ENCODE measurements around the gene QPRT.
"Not testable (repeated sequence)": the region's sequence is repeated elsewhere in the genome, so short reads cannot be mapped to it uniquely, and the experiment has no call there.

The QPRT gene

DNA sequence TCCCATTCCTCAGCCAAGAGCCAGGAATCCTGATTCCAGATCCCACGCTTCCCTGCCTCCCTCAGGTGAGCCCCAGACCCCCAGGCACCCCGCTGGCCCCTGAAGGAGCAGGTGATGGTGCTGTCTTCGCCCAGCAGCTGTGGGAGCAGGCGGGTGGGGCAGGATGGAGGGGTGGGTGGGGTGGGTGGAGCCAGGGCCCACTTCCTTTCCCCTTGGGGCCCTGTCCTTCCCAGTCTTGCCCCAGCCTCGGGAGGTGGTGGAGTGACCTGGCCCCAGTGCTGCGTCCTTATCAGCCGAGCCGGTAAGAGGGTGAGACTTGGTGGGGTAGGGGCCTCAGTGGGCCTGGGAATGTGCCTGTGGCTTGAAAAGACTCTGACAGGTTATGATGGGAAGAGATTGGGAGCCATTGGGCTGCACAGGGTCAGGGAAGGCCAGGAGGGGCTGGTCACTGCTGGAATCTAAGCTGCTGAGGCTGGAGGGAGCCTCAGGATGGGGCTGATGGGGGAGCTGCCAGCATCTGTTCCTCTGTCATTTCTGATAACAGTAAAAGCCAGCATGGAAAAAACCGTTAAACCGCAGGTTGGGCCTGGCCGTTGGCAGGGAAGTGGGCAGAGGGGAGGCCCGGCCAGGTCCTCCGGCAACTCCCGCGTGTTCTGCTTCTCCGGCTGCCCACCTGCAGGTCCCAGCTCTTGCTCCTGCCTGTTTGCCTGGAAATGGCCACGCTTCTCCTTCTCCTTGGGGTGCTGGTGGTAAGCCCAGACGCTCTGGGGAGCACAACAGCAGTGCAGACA, 15.8 kb upstream of the QPRT start, which contains the start of gene SPN:
TSS of gene SPN (plus strand) at position 232 of the 791 bp plus-strand sequence. CDS start at position 714, 482 bp downstream.
- no peak for DNase-seq (ENCODE audit: low read depth, low spot score)
- TF ChIP-seq, protein P1, sequence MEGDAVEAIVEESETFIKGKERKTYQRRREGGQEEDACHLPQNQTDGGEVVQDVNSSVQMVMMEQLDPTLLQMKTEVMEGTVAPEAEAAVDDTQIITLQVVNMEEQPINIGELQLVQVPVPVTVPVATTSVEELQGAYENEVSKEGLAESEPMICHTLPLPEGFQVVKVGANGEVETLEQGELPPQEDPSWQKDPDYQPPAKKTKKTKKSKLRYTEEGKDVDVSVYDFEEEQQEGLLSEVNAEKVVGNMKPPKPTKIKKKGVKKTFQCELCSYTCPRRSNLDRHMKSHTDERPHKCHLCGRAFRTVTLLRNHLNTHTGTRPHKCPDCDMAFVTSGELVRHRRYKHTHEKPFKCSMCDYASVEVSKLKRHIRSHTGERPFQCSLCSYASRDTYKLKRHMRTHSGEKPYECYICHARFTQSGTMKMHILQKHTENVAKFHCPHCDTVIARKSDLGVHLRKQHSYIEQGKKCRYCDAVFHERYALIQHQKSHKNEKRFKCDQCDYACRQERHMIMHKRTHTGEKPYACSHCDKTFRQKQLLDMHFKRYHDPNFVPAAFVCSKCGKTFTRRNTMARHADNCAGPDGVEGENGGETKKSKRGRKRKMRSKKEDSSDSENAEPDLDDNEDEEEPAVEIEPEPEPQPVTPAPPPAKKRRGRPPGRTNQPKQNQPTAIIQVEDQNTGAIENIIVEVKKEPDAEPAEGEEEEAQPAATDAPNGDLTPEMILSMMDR (IDR thresholded peaks at IDR 0.05; ENCODE audit: low read depth, low read length), result no peak
- in situ Hi-C loops (cut with HindIII; ENCODE audit: low sequenced_read_pairs), result no loop called here
- H3K4me3 ChIP-seq (ENCODE audit: low read depth, low read length), result no peak within 1 kb of the TSS

GRCh38 chr16:29663807-29664090, 15.2 kb upstream of the QPRT start:
- DNase-seq (ENCODE audit: low read depth, low spot score), result no peak
- H3K4me3 ChIP-seq (ENCODE audit: low read depth, low read length), result no peak overlapping the region

DNA sequence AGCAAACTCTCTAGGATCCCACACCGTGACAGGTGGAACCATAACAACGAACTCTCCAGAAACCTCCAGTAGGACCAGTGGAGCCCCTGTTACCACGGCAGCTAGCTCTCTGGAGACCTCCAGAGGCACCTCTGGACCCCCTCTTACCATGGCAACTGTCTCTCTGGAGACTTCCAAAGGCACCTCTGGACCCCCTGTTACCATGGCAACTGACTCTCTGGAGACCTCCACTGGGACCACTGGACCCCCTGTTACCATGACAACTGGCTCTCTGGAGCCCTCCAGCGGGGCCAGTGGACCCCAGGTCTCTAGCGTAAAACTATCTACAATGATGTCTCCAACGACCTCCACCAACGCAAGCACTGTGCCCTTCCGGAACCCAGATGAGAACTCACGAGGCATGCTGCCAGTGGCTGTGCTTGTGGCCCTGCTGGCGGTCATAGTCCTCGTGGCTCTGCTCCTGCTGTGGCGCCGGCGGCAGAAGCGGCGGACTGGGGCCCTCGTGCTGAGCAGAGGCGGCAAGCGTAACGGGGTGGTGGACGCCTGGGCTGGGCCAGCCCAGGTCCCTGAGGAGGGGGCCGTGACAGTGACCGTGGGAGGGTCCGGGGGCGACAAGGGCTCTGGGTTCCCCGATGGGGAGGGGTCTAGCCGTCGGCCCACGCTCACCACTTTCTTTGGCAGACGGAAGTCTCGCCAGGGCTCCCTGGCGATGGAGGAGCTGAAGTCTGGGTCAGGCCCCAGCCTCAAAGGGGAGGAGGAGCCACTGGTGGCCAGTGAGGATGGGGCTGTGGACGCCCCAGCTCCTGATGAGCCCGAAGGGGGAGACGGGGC, 14.7 kb upstream of the QPRT start:
- TF ChIP-seq, protein P1 (IDR thresholded peaks at IDR 0.05; ENCODE audit: low read depth, low read length), result no peak
- no peak for DNase-seq (ENCODE audit: low read depth, low spot score)
- no peak overlapping the region for H3K4me3 ChIP-seq (ENCODE audit: low read depth, low read length)
- in situ Hi-C loops (cut with HindIII; ENCODE audit: low sequenced_read_pairs), result no loop called here

More at GRCh38 chr16:29663807-29664090, 15.2 kb upstream of the QPRT start:
- TF ChIP-seq, protein P1 (IDR thresholded peaks at IDR 0.05; ENCODE audit: low read depth, low read length), result no peak
- in situ Hi-C loops (cut with HindIII; ENCODE audit: low sequenced_read_pairs), result no loop called here

GRCh38 chr16:29665294-29666077, 13.5 kb upstream of the QPRT start:
- TF ChIP-seq, protein P1 (IDR thresholded peaks at IDR 0.05; ENCODE audit: low read depth, low read length), result no peak
- DNase-seq (ENCODE audit: low read depth, low spot score), result no peak
- no peak overlapping the region for H3K4me3 ChIP-seq (ENCODE audit: low read depth, low read length)
- in situ Hi-C loops (cut with HindIII; ENCODE audit: low sequenced_read_pairs), result no loop called here

DNA sequence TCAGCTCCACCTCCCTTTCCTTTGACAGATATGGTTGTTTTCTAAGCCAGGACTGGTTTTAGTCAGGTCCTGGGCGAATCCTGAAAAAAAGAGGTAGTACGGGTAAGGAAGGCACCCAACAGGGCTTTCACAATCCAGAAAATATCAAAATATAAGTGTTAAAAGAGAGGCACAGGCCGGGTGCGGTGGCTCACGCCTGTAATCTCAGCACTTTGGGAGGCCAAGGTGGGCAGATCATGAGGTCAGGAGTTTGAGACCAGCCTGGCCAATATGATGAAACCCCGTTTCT, 11.7 kb upstream of the QPRT start:
- in situ Hi-C loops (cut with HindIII; ENCODE audit: low sequenced_read_pairs); DNase-seq (ENCODE audit: low read depth, low spot score); H3K4me3 ChIP-seq (ENCODE audit: low read depth, low read length): not testable (repeated sequence)

- in situ Hi-C loops (cut with HindIII; ENCODE audit: low sequenced_read_pairs), result no loop called here
- TF ChIP-seq, protein P1 (IDR thresholded peaks at IDR 0.05; ENCODE audit: low read depth, low read length), result no peak
- H3K4me3 ChIP-seq (ENCODE audit: low read depth, low read length), result no peak overlapping the region
- DNase-seq (ENCODE audit: low read depth, low spot score), result no peak
Measured at GRCh38 chr16:29667755-29668154, 11.2 kb upstream of the QPRT start.

Measured in astrocyte of the spinal cord (primary cell).